ENCODE data around the gene STAB1. TPM values are rescaled to one million over a fixed set of nuclear protein-coding genes. Genes with fewer than 3 reads are reported as not detected.
A peak's percentile ranks its signal among the peaks of the same experiment; 100 is the strongest.

The STAB1 gene
- total and polyA plus RNA-seq, 2 of the 13 experiments (the other 11 are each of a cell fraction or from before 2014, with no cell fraction given): 0.09 to 0.34 TPM

DNA sequence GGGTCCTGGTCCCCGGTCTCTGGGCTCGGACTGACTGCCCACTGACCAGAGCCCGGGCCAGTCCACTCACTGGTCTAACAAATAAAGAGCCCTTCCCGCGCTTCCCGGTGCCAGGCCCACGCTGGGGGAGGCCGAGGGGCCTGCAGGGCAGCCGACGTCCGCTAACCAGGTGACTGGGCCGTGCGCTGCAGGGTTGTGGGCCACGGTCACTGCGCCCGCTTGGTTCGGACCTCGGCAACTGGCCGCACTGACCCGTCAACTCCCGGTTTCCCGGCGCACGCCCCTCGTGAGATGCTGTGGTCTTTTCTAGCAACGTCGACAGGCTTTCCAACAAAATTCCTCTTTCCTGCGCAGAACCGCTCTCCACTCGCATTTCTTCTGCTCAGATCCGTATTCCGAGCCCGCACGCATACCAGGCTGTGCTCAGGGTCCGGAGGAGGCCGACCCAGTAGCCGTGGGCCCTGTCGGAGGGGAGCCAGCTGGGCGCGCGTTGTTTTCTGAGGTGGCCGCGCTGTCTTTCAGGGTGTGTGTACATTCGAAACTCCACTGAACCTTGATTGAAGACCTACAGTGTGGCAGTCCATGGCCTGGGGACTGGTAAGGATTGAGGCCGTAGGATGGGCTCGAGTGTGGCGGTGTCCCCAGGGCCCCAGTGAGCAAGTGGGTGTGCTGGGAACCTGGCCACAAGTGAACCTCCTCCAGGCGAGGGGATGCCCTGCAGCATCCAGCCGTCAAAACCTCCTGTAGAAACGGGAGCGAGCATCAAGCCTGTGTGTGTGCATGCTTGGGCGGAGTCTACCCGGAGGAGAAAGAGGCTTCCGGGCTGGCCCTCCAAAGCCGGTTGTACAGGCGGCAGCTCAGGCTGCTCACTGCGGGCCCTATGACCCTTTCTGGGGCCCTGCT lies 39.4 kb downstream of the STAB1 start (continued):
- 0 out of 2 replicates have a peak, but pooled peaks have one; percentile 32 for TF ChIP-seq ZNF34 (CRISPR knock-in tag; IDR thresholded peaks at IDR 0.05; ENCODE audit: borderline replicate concordance)
- TF ChIP-seq, protein P1, sequence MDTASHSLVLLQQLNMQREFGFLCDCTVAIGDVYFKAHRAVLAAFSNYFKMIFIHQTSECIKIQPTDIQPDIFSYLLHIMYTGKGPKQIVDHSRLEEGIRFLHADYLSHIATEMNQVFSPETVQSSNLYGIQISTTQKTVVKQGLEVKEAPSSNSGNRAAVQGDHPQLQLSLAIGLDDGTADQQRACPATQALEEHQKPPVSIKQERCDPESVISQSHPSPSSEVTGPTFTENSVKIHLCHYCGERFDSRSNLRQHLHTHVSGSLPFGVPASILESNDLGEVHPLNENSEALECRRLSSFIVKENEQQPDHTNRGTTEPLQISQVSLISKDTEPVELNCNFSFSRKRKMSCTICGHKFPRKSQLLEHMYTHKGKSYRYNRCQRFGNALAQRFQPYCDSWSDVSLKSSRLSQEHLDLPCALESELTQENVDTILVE (CRISPR knock-in tag; IDR thresholded peaks at IDR 0.05): no peak
- no peak for TF ChIP-seq ZNF550 (CRISPR knock-in tag; IDR thresholded peaks at IDR 0.05; ENCODE audit: borderline replicate concordance)
- TF ChIP-seq U2AF1 (optimal IDR thresholded peaks at IDR 0.05; ENCODE audit: low read depth, low read length): no peak
- no peak for TF ChIP-seq REPIN1 (CRISPR knock-in tag; IDR thresholded peaks at IDR 0.05; ENCODE audit: borderline replicate concordance, low read depth)
- TF ChIP-seq ZNF598 (CRISPR knock-in tag; IDR thresholded peaks at IDR 0.05; ENCODE audit: borderline replicate concordance): peak; percentile 74; the same call in 1 of the 2 replicates
- no peak for TF ChIP-seq PAWR (CRISPR knock-in tag; IDR thresholded peaks at IDR 0.05; ENCODE audit: borderline replicate concordance)
- TF ChIP-seq MAFF (IDR thresholded peaks at IDR 0.05; ENCODE audit: low read depth, low read length): no peak
- no peak for TF ChIP-seq ZSCAN31 (CRISPR knock-in tag; IDR thresholded peaks at IDR 0.05; ENCODE audit: low read depth)
- TF ChIP-seq THYN1 (CRISPR knock-in tag; IDR thresholded peaks at IDR 0.05; ENCODE audit: borderline replicate concordance, low read depth): no peak
- no peak for TF ChIP-seq CHD2 (IDR thresholded peaks at IDR 0.05; ENCODE audit: low read depth, low read length)
- no peak for TF ChIP-seq ZNF12 (CRISPR knock-in tag; IDR thresholded peaks at IDR 0.05)
- TF ChIP-seq ZNF761 (CRISPR knock-in tag; conservative IDR thresholded peaks at IDR 0.05): peak; percentile 80; the same call in 1 of the 2 replicates
- no peak for TF ChIP-seq SRSF1 (optimal IDR thresholded peaks at IDR 0.05; ENCODE audit: low read depth, low read length)
- TF ChIP-seq ZNF235 (CRISPR knock-in tag; IDR thresholded peaks at IDR 0.05; ENCODE audit: borderline replicate concordance): no peak
- no peak for TF ChIP-seq ZNF326 (CRISPR knock-in tag; IDR thresholded peaks at IDR 0.05; ENCODE audit: borderline replicate concordance)
- TF ChIP-seq, protein P2, sequence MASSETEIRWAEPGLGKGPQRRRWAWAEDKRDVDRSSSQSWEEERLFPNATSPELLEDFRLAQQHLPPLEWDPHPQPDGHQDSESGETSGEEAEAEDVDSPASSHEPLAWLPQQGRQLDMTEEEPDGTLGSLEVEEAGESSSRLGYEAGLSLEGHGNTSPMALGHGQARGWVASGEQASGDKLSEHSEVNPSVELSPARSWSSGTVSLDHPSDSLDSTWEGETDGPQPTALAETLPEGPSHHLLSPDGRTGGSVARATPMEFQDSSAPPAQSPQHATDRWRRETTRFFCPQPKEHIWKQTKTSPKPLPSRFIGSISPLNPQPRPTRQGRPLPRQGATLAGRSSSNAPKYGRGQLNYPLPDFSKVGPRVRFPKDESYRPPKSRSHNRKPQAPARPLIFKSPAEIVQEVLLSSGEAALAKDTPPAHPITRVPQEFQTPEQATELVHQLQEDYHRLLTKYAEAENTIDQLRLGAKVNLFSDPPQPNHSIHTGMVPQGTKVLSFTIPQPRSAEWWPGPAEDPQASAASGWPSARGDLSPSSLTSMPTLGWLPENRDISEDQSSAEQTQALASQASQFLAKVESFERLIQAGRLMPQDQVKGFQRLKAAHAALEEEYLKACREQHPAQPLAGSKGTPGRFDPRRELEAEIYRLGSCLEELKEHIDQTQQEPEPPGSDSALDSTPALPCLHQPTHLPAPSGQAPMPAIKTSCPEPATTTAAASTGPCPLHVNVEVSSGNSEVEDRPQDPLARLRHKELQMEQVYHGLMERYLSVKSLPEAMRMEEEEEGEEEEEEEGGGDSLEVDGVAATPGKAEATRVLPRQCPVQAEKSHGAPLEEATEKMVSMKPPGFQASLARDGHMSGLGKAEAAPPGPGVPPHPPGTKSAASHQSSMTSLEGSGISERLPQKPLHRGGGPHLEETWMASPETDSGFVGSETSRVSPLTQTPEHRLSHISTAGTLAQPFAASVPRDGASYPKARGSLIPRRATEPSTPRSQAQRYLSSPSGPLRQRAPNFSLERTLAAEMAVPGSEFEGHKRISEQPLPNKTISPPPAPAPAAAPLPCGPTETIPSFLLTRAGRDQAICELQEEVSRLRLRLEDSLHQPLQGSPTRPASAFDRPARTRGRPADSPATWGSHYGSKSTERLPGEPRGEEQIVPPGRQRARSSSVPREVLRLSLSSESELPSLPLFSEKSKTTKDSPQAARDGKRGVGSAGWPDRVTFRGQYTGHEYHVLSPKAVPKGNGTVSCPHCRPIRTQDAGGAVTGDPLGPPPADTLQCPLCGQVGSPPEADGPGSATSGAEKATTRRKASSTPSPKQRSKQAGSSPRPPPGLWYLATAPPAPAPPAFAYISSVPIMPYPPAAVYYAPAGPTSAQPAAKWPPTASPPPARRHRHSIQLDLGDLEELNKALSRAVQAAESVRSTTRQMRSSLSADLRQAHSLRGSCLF (CRISPR knock-in tag; IDR thresholded peaks at IDR 0.05; ENCODE audit: borderline replicate concordance): no peak
- TF ChIP-seq ZSCAN9 (CRISPR knock-in tag; IDR thresholded peaks at IDR 0.05; ENCODE audit: borderline replicate concordance): no peak; the same call in 1 of the 2 replicates
- TF ChIP-seq, protein P3, sequence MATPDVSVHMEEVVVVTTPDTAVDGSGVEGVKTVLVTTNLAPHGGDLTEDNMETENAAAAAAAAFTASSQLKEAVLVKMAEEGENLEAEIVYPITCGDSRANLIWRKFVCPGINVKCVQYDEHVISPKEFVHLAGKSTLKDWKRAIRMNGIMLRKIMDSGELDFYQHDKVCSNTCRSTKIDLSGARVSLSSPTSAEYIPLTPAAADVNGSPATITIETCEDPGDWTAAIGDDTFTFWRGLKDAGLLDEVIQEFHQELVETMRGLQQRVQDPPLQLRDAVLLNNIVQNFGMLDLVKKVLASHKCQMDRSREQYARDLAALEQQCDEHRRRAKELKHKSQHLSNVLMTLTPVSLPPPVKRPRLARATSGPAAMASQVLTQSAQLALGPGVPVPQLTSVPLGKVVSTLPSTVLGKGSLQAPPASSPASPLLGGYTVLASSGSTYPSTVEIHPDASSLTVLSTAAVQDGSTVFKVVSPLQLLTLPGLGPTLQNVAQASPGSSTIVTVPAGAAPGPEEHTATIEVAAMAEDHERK (CRISPR knock-in tag; IDR thresholded peaks at IDR 0.05; ENCODE audit: low read depth): no peak
- no peak for TF ChIP-seq ZMYM3 (CRISPR knock-in tag; IDR thresholded peaks at IDR 0.05)
- no peak for TF ChIP-seq U2AF2 (IDR thresholded peaks at IDR 0.05; ENCODE audit: low read depth, low read length)

Measured in HepG2 (cell line).